Testis (tissue), 3 donors: ENCODE data around the gene SOCS4. TPM values are rescaled to one million over a fixed set of nuclear protein-coding genes. Genes with fewer than 3 reads are reported as not detected.

Experiments
- DNase-seq: peaks from one replicate; pipeline ENCODE4 v3.0.0-alpha.2; 2019
- H3K27ac ChIP-seq, 2 donors: fragments of 200-600 bp; sonication (generic); one replicate each; pipeline ENCODE4 v1.5.1; 2019
- H3K27me3 ChIP-seq: fragments of 200-600 bp; sonication (generic); one replicate; pipeline ENCODE4 v1.5.1; 2019
- H3K36me3 ChIP-seq: fragments of 200-600 bp; sonication (generic); one replicate; pipeline ENCODE4 v1.5.1; 2017; ENCODE audit warnings: low read depth; ENCODE audit errors: missing control alignments
- H3K4me1 ChIP-seq: fragments of 200-600 bp; sonication (generic); one replicate; pipeline ENCODE4 v1.5.1; 2019
- H3K4me3 ChIP-seq, 2 donors: fragments of 200-600 bp; sonication (generic); one replicate each; pipeline ENCODE4 v1.5.1; 2017 to 2019
- H3K9me3 ChIP-seq: fragments of 200-600 bp; sonication (generic); one replicate; pipeline ENCODE4 v1.5.1; 2017
- POLR2A ChIP-seq: fragments of 450-650 bp; IDR thresholded peaks from one replicate; pipeline ENCODE4 v1.6.1; 2017; ENCODE audit warnings: antibody characterized with exemption, mild to moderate bottlenecking, moderate library complexity
- WGBS, 2 donors: methylation state at CpG; one replicate each; pipeline ENCODE4 v1.1.5; 2018; 5-methylcytosine and 5-hydroxymethylcytosine counted together
- intact Hi-C: fragments of 100-400 bp; cut with DNase I; formaldehyde crosslinking; loops from one replicate; pipeline ENCODE4 v1.15.1; 2023; ENCODE audit warnings: low total_unique reads
- polyA plus RNA-seq: library from polyadenylated mRNA; stranded (reverse); fragments of 350-450 nt; fragmentation: Illumina TruSeq; extraction: RNeasy Lipid Tissue Mini Kit (QIAGEN cat#74804); gene quantifications from one replicate; pipeline ENCODE4 v1.2.3, GENCODE V29; 2014; ENCODE audit warnings: low read depth, low replicate concordance; ENCODE audit not compliant: insufficient read depth
- total RNA-seq, 2 donors: library from RNA; depleted of rRNA; stranded (reverse); fragments of >200 nt; gene quantifications; one replicate each; pipeline ENCODE4 v1.2.3, GENCODE V29; 2016
- TF ChIP-seq, protein P1 (sequence below), 3 experiments: fragments of 450-650 bp in 2 of 3; fragments of 200-600 bp in 1 of 3; sonication (generic) in 1 of 3; IDR thresholded peaks; one replicate each; pipeline ENCODE4 v1.5.1; 2016 to 2019; ENCODE audit warnings: antibody characterized with exemption in 3 of 3, mild to moderate bottlenecking in 2 of 3, moderate library complexity in 1 of 3

Gene SOCS4
- total and polyA plus RNA-seq, 3 donors from 2014 or later: 7.5 to 11.4 (median 7.7) TPM

DNA sequence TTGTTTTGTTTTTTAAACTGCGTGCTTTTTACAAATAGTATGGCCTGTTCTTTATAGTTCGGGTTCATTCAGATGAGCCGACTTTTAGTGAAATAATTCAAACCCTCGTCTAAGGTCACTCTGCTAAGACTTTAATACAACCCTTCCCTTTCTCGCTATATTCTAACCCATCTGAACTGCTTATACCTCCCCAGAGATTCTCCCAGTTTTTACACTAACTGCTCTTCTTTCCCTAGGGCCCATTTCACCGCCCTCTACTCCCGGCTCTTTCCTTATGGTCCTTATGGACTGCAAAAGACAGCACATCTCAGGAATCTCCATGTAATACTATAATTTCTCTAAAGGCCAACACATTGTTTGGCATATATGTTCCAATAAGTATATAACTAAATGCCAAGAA, 26.5 kb downstream of the SOCS4 start:
- H3K9me3 ChIP-seq: no peaks in the 10 kb centered on the region
- TF ChIP-seq, protein P1, sequence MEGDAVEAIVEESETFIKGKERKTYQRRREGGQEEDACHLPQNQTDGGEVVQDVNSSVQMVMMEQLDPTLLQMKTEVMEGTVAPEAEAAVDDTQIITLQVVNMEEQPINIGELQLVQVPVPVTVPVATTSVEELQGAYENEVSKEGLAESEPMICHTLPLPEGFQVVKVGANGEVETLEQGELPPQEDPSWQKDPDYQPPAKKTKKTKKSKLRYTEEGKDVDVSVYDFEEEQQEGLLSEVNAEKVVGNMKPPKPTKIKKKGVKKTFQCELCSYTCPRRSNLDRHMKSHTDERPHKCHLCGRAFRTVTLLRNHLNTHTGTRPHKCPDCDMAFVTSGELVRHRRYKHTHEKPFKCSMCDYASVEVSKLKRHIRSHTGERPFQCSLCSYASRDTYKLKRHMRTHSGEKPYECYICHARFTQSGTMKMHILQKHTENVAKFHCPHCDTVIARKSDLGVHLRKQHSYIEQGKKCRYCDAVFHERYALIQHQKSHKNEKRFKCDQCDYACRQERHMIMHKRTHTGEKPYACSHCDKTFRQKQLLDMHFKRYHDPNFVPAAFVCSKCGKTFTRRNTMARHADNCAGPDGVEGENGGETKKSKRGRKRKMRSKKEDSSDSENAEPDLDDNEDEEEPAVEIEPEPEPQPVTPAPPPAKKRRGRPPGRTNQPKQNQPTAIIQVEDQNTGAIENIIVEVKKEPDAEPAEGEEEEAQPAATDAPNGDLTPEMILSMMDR (IDR thresholded peaks at IDR 0.05): no peak
- no peak for TF ChIP-seq POLR2A
- no peaks in the 10 kb centered on the region for H3K27me3 ChIP-seq
- peak overlapping the region; percentile 97 to 100 for H3K27ac ChIP-seq
- H3K4me3 ChIP-seq: peak overlapping the region in 1 of 2 donors; percentile 81
- peaks cover 36% of the 10 kb centered on the region for H3K4me1 ChIP-seq
- DNase-seq: no peak
- no peaks in the 10 kb centered on the region for H3K36me3 ChIP-seq
- WGBS, 2 donors: 41 to 61% methylated on average over 7 of the region's 7 CpGs
- intact Hi-C loops: no loop called here

- WGBS, 2 donors: 56 to 74% methylated on average over 13 of the region's 13 CpGs
- H3K4me1 ChIP-seq: peaks cover 36% of the 10 kb centered on the region
- H3K27ac ChIP-seq: peak overlapping the region in 1 of 2 donors; percentile 1
- no peak for DNase-seq
- H3K9me3 ChIP-seq: no peaks in the 10 kb centered on the region
- H3K4me3 ChIP-seq: no peak overlapping the region
- intact Hi-C loops: no loop called here
- no peaks in the 10 kb centered on the region for H3K36me3 ChIP-seq
- H3K27me3 ChIP-seq: no peaks in the 10 kb centered on the region
- TF ChIP-seq, protein P1 (IDR thresholded peaks at IDR 0.05): no peak
- TF ChIP-seq POLR2A: no peak
Measured at GRCh38 chr14:55054098-55054497, 27.1 kb downstream of the SOCS4 start.

GRCh38 chr14:55057919-55058318, 30.9 kb downstream of the SOCS4 start:
- no peak for TF ChIP-seq POLR2A
- TF ChIP-seq, protein P1 (IDR thresholded peaks at IDR 0.05): no peak
- Histone ChIP-seq H3K4me1 (peaks cover 39% of the 10 kb centered on the region), H3K9me3 (no peaks in the 10 kb centered on the region), H3K36me3 (no peaks in the 10 kb centered on the region), H3K27ac (peak overlapping the region in 1 of 2 donors; percentile 67), H3K4me3 (no peak overlapping the region), H3K27me3 (no peaks in the 10 kb centered on the region)
- intact Hi-C loops: no loop called here
- DNase-seq: peak; percentile 41
- 51 to 65% methylated on average over 5 of the region's 5 CpGs for WGBS, 2 donors

DNA sequence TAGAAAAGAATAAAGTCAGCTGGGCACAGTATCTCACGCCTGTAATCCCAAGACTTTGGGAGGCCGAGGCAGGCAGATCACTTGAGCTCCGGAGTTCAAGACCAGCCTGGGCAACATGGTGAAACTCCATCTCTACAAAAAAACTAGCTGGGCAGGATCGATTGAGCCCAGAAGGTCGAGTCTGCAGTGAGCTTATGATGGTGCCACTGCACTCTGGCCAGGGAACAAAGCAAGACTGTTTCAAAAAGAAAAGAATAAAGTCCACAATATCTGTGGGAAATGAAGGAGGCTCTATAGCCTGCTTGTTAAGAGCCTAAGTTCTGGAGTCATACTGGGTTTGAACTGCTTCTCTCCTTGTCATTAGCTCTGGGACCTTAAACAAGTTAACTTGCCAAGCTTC, 32.3 kb downstream of the SOCS4 start:
- intact Hi-C loops: no loop called here
- Histone ChIP-seq H3K9me3 (no peaks in the 10 kb centered on the region), H3K4me1 (peaks cover 27% of the 10 kb centered on the region), H3K27me3 (no peaks in the 10 kb centered on the region), H3K27ac (no peak overlapping the region), H3K36me3 (no peaks in the 10 kb centered on the region), H3K4me3 (no peak overlapping the region)
- no peak for DNase-seq
- TF ChIP-seq POLR2A: no peak
- TF ChIP-seq, protein P1 (IDR thresholded peaks at IDR 0.05): no peak
- 90 to 93% methylated on average over 5 of the region's 5 CpGs for WGBS, 2 donors
